HG03108 (cell line): ENCODE results near the gene HTR6.

ENCODE experiments used
- ATAC-seq: cut with Tn5 transposase; IDR thresholded peaks from one replicate; pipeline ENCODE4 v1.9.1; 2021; ENCODE audit warnings: moderate library complexity; ENCODE audit not compliant: unreplicated experiment

The HTR6 gene

DNA sequence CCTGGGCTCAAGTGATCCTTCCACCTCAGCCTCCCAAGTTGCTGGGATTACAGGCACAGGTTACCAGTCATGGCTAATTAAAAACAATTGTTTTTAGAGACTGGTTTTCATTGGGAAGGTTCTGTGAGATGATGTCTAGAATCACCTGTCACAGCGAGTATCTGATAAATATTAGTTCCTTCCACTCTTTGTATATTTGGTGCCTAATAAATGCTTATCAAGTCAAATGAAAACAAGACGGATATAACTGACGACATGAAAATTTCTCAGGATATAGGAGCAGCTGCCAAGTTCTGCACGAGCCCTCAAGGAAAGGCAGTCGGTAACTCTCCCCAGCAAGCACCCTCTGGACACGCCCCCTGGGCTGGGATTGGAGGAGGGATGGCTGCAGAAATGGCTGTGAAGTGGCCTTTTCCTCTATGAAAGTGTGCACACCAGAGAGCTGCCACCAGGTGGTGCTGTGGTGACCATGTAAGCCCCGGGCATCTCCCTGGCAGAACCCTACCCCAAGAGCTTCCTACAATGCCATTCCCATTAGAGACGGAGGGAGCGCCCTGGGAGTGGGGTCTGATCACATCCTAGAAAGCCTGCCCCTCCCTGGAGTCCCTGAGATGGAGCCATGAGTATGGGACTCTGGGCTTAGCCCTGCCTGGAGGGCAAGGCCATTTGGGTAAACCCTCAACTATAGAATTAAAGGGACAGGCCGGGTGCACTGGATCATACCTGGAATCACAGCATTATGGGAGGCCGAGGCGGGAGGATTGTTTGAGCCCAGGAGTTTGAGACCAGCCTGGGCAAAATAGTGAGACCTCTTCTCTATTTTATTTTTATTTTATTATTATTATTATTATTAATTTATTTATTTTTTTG lies 50.9 kb downstream of the HTR6 start:
- no peak for ATAC-seq

- no peak for ATAC-seq
Observed at GRCh38 chr1:19717467-19717866, 52.8 kb downstream of the HTR6 start.

- no peak for ATAC-seq
Observed at GRCh38 chr1:19720174-19720573, 55.5 kb downstream of the HTR6 start.

DNA sequence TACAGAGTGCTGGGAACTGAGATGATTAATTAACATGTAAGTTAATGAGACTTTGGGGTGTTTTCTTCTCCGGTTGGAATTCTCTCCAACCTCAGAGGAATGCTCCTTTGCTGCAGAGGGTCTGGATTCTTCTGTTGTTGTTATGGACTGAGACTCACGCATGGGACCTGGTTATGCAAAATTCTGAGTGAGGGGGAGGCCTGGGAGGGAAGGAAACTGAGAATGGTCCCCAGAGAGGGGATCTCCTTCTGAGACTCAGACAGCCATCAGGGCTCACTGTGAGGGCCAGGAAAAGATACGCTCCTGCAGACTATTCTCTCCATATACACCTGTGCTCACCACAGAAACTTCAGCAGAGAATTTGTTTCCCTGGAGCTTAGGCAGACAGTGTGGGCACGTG lies 56.3 kb downstream of the HTR6 start:
- ATAC-seq: no peak

- no peak for ATAC-seq
Observed at GRCh38 chr1:19723874-19724273, 59.2 kb downstream of the HTR6 start.

- ATAC-seq: no peak
Observed at GRCh38 chr1:19725606-19726005, 60.9 kb downstream of the HTR6 start.

DNA sequence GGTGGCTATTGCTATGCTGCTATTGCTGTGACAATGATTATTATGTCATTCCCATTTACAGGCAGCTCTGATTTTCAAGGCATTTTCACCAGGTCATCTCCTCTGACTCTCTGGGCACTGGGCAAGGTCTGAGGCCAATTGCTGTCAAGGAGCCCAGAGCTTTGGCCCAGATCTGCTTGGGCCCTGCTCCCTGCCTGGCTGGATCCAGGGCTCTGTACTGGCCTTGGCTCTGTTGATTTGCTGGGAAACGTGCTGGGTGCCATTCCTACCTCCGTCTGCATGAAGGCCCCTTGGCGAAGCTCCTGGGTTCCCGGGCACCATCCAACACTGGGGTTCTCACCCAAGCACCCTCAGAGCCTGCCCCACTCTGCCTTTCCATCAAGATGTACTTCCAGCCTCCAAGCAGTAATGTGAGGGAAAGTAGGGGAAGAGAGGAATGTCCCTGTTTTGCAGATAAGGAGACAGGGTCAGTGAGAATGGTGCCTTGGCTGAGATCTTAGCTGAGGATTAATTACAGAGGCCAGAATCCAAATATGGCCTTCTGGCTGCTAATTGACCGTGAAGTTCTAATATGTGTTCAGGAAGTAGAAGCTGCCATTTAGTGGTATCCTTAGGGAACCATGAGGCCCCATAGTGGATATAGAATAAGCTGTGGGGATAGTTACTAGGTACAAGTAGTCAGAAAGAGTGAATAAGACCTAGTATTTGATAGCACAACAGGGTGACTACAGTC lies 63.9 kb downstream of the HTR6 start:
- no peak for ATAC-seq

- ATAC-seq: no peak
Observed at GRCh38 chr1:19730232-19730631, 65.6 kb downstream of the HTR6 start.
